ENCODE measurements around the gene SESN1.

The SESN1 gene

DNA sequence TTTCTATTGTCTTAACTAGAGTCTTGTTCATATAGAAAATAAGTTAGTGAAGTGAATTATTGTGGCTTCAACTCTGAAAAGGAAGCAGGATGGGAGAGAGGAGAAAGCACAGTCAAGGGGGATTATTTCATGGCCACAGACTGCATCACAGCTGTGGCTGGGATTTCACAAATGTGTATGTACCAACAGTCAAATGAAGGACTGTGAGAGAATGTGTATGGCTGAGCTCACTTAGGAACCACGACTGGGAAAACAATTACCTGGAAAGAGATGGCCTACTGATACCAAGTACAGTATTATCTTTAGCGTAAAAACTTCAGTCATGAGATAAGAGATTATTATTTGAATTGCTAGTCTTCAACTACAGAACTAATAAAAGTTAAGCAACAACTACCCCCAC lies 54.9 kb downstream of the SESN1 start:
- Mint-ChIP-seq H3K4me1 (peaks cover 27% of the 10 kb centered on the region), H3K9me3 (no peaks in the 10 kb centered on the region), H3K36me3 (ENCODE audit: low read depth) (no peaks in the 10 kb centered on the region), H3K27me3 (no peaks in the 10 kb centered on the region), H3K27ac (no peak overlapping the region), H3K4me3 (no peak overlapping the region)
- DNase-seq: no peak
- no peak for ATAC-seq

DNA sequence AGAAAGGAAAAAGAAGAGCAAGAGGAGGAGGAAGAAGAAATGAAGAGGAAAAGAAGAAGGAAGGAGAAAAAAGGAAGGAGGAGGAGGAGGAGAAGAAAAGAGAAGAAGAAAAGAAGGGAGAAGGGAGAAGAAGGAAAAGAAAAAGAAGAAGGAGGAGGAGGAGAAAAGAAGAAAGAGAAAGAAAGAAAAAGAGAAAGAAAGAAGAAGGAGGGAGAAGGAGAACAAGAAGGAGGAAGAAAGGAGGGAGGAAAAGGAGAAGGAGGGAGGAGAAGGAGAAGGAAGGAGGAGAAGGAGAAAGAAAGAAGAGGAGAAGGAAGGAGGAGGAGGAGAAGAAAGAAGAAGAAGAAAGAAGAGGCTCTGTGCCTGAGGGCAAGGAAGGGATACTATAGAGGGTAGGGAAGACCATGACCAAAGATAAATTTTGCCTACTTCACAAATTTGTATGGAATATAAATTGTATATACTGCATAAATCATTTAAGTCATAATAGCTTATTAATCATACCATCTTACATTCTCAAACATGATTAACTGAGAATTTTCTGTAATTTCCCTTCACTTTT lies 55.7 kb downstream of the SESN1 start:
- H3K4me3 Mint-ChIP-seq: no peak overlapping the region
- no peak for DNase-seq
- peaks cover 27% of the 10 kb centered on the region for H3K4me1 Mint-ChIP-seq
- no peaks in the 10 kb centered on the region for H3K36me3 Mint-ChIP-seq (ENCODE audit: low read depth)
- no peaks in the 10 kb centered on the region for H3K9me3 Mint-ChIP-seq
- no peak for ATAC-seq
- no peak overlapping the region for H3K27ac Mint-ChIP-seq
- H3K27me3 Mint-ChIP-seq: no peaks in the 10 kb centered on the region

DNA sequence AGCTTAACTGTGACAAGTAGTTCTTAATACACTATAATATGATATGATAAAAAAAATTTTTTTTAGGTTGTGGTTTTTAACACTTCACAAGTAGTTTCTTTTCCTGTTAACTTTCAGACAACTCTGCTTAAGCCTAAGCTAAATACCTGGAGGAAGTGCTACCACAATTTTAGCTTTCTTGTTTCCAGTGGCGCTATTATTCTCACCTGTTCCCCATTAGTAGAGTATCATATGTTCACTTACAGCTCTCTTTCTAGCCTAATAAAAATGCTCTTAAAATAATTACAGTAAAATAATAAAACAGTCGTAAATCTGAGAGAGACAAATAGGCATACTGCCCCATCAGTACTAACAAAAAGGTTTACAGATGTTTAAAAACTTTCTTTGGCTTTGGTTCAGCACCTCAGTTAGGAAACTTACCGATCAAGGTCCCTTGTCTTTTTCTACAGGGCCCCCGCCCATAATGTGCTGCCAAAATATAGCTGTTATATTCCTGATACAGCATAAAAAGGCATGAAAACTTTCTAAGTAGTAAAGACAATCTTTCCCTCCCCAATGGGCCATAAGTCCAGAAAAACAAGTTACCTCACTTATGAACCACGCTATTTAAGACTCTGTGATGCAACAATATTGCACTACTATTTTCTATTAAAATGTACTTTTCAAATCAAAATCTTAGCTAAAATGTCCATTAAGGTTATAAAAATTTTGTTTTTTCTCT lies 57.9 kb downstream of the SESN1 start:
- no peaks in the 10 kb centered on the region for H3K36me3 Mint-ChIP-seq (ENCODE audit: low read depth)
- DNase-seq (no peak), ATAC-seq (no peak)
- no peak overlapping the region for H3K27ac Mint-ChIP-seq
- no peak overlapping the region for H3K4me3 Mint-ChIP-seq
- H3K4me1 Mint-ChIP-seq: peaks cover 27% of the 10 kb centered on the region
- H3K9me3 Mint-ChIP-seq: no peaks in the 10 kb centered on the region
- H3K27me3 Mint-ChIP-seq: no peaks in the 10 kb centered on the region

DNA sequence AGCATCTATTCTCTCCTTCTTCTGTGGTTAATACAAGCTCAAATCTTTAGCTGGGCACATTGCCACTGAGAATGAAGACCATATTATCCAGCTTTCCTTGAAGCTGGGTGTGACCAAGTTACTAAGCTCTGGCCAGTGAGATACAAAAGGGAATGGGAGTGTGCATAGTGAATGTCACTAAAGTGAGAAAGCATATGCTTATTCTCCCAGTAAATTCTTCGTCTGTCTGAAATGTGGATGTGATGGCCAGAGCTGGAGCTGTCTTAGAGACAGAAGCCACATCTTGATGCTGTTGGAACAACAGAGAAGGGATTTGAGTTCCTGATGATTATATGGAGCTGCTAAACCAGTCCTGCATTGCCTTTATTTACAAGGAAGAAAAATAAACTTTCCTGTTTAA lies 60.1 kb downstream of the SESN1 start:
- ATAC-seq: no peak
- Mint-ChIP-seq H3K4me3 (no peak overlapping the region), H3K27ac (no peak overlapping the region), H3K36me3 (ENCODE audit: low read depth) (no peaks in the 10 kb centered on the region), H3K4me1 (peaks cover 25% of the 10 kb centered on the region), H3K27me3 (no peaks in the 10 kb centered on the region), H3K9me3 (no peaks in the 10 kb centered on the region)
- DNase-seq: no peak

GRCh38 chr6:109033655-109034054 lies 61.0 kb downstream of the SESN1 start:
- peaks cover 25% of the 10 kb centered on the region for H3K4me1 Mint-ChIP-seq
- no peaks in the 10 kb centered on the region for H3K36me3 Mint-ChIP-seq (ENCODE audit: low read depth)
- H3K27me3 Mint-ChIP-seq: no peaks in the 10 kb centered on the region
- no peak overlapping the region for H3K4me3 Mint-ChIP-seq
- no peak overlapping the region for H3K27ac Mint-ChIP-seq
- ATAC-seq (no peak), DNase-seq (no peak)
- H3K9me3 Mint-ChIP-seq: no peaks in the 10 kb centered on the region

DNA sequence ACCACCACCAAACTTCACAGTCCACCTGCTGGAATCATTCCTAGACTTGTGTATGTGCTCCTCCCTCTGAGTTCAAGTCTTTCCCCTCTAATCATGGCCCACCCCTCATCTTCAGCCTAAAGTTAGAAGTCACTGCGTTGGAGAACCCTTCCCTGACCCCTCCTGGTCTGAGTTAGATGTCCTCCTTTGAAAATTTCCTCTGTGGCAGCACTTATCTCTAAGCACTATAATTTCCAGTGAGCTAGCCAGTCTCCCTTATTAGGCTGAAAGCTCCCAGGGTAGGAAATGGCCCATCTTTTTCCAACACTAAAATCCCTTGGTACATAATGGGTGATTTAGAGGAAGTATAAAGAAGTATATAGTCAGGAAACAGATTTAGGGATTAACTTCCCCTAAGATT lies 63.2 kb downstream of the SESN1 start:
- H3K36me3 Mint-ChIP-seq (ENCODE audit: low read depth): peaks cover 3% of the 10 kb centered on the region
- no peaks in the 10 kb centered on the region for H3K27me3 Mint-ChIP-seq
- H3K27ac Mint-ChIP-seq: no peak overlapping the region
- no peaks in the 10 kb centered on the region for H3K9me3 Mint-ChIP-seq
- no peak for ATAC-seq
- no peak overlapping the region for H3K4me3 Mint-ChIP-seq
- DNase-seq: no peak
- peaks cover 9% of the 10 kb centered on the region for H3K4me1 Mint-ChIP-seq

- no peak for DNase-seq
- ATAC-seq: no peak
- Mint-ChIP-seq H3K27me3 (no peaks in the 10 kb centered on the region), H3K9me3 (no peaks in the 10 kb centered on the region), H3K4me1 (peaks cover 12% of the 10 kb centered on the region), H3K27ac (no peak overlapping the region), H3K4me3 (no peak overlapping the region), H3K36me3 (ENCODE audit: low read depth) (peaks cover 3% of the 10 kb centered on the region)
Observed at GRCh38 chr6:109029313-109029712, 65.3 kb downstream of the SESN1 start.

GRCh38 chr6:109028439-109028838 lies 66.2 kb downstream of the SESN1 start:
- DNase-seq (no peak), ATAC-seq (no peak)
- no peaks in the 10 kb centered on the region for H3K9me3 Mint-ChIP-seq
- H3K36me3 Mint-ChIP-seq (ENCODE audit: low read depth): peaks cover 3% of the 10 kb centered on the region
- H3K27me3 Mint-ChIP-seq: no peaks in the 10 kb centered on the region
- no peak overlapping the region for H3K27ac Mint-ChIP-seq
- no peak overlapping the region for H3K4me3 Mint-ChIP-seq
- H3K4me1 Mint-ChIP-seq: peaks cover 14% of the 10 kb centered on the region

- Mint-ChIP-seq H3K27me3 (no peaks in the 10 kb centered on the region), H3K27ac (no peak overlapping the region), H3K4me3 (no peak overlapping the region), H3K9me3 (no peaks in the 10 kb centered on the region), H3K36me3 (ENCODE audit: low read depth) (peaks cover 3% of the 10 kb centered on the region), H3K4me1 (peaks cover 17% of the 10 kb centered on the region)
- DNase-seq (no peak), ATAC-seq (no peak)
Observed at GRCh38 chr6:109027964-109028363, 66.7 kb downstream of the SESN1 start.

GRCh38 chr6:109025639-109026038 lies 69.0 kb downstream of the SESN1 start:
- DNase-seq (no peak), ATAC-seq (no peak)
- Mint-ChIP-seq H3K9me3 (no peaks in the 10 kb centered on the region), H3K4me3 (no peak overlapping the region), H3K27me3 (no peaks in the 10 kb centered on the region), H3K27ac (no peak overlapping the region), H3K36me3 (ENCODE audit: low read depth) (peaks cover 3% of the 10 kb centered on the region), H3K4me1 (peaks cover 22% of the 10 kb centered on the region)

DNA sequence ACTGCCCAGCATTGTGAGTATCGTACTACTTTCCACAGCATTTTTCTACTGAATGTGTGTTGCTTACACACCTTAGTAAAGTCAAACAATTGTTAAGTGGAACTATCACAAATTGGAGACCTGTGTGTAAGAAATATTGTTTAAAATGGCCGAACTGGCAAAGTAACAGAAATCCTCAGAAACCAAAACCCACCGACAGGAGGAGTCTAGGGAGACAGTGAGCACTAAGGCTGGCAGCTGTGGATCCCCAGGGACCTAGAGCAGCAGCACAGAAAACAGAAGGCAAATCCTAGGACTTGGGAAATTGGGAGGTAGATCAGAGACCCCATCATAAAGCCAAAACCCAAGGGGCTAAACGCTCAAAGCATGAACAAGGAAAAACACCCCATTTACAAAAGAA lies 69.9 kb downstream of the SESN1 start:
- no peak for DNase-seq
- Mint-ChIP-seq H3K27ac (no peak overlapping the region), H3K36me3 (ENCODE audit: low read depth) (peaks cover 3% of the 10 kb centered on the region), H3K4me1 (peaks cover 29% of the 10 kb centered on the region), H3K27me3 (no peaks in the 10 kb centered on the region), H3K9me3 (no peaks in the 10 kb centered on the region), H3K4me3 (no peak overlapping the region)
- ATAC-seq: no peak

- H3K27me3 Mint-ChIP-seq: no peaks in the 10 kb centered on the region
- ATAC-seq (no peak), DNase-seq (no peak)
- H3K4me1 Mint-ChIP-seq: peaks cover 31% of the 10 kb centered on the region
- no peak overlapping the region for H3K27ac Mint-ChIP-seq
- H3K4me3 Mint-ChIP-seq: no peak overlapping the region
- H3K36me3 Mint-ChIP-seq (ENCODE audit: low read depth): peaks cover 3% of the 10 kb centered on the region
- no peaks in the 10 kb centered on the region for H3K9me3 Mint-ChIP-seq
Observed at GRCh38 chr6:109024368-109024767, 70.3 kb downstream of the SESN1 start.

DNA sequence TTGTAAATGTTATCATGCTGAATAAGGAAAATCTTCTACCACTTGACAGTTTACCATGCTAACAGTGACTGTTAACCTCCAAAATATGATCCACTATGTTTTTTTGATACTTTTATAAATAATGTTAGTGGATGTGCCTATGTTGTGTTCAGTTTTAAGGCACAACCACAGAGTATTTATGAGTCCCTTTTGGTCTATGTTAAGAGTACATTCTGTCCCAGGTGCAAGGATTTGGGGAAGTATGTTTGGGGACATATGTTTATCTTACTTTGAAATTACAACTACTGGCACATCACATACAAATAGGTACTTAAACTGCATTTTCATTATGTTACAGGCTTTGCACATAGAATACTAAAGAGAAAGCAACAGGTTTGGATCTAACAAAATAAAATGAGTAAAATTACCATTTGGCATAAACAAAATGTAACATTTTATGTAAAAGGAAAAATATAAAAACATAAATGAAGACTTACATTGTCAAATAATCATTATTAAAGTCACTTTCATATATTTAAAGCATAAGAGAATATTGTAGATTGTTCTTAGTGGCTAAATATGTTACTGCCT lies 71.2 kb downstream of the SESN1 start:
- peaks cover 37% of the 10 kb centered on the region for H3K4me1 Mint-ChIP-seq
- no peaks in the 10 kb centered on the region for H3K27me3 Mint-ChIP-seq
- no peak overlapping the region for H3K4me3 Mint-ChIP-seq
- DNase-seq (no peak), ATAC-seq (no peak)
- H3K27ac Mint-ChIP-seq: no peak overlapping the region
- no peaks in the 10 kb centered on the region for H3K9me3 Mint-ChIP-seq
- peaks cover 3% of the 10 kb centered on the region for H3K36me3 Mint-ChIP-seq (ENCODE audit: low read depth)

DNA sequence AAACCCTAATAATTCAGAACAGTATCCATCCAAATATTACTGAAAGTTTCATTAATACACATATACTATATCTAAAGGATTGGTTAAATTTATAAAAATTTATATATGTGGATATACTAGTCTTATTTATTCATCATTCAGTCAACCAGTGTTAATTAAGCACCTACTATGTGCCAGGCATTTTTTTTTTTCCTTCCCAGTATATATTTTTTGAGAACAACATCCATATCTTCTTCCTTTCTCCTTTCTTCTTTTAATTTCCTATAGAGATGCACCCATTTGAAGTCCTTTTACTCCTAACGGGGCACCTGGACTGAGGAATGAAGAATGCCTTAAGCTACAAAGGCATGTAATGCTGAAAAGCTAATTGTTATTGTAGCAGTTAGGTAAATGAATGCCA lies 72.8 kb downstream of the SESN1 start:
- H3K4me1 Mint-ChIP-seq: peaks cover 39% of the 10 kb centered on the region
- no peaks in the 10 kb centered on the region for H3K36me3 Mint-ChIP-seq (ENCODE audit: low read depth)

GRCh38 chr6:109019911-109020310 lies 74.7 kb downstream of the SESN1 start:
- no peaks in the 10 kb centered on the region for H3K36me3 Mint-ChIP-seq (ENCODE audit: low read depth)
- no peak overlapping the region for H3K27ac Mint-ChIP-seq
- DNase-seq: no peak
- H3K4me3 Mint-ChIP-seq: no peak overlapping the region
- H3K4me1 Mint-ChIP-seq: peaks cover 39% of the 10 kb centered on the region
- no peak for ATAC-seq
- H3K27me3 Mint-ChIP-seq: no peaks in the 10 kb centered on the region
- no peaks in the 10 kb centered on the region for H3K9me3 Mint-ChIP-seq

More for the DNA sequence above, 72.8 kb downstream of the SESN1 start:
- Mint-ChIP-seq H3K9me3 (no peaks in the 10 kb centered on the region), H3K27ac (no peak overlapping the region), H3K27me3 (no peaks in the 10 kb centered on the region), H3K4me3 (no peak overlapping the region)
- ATAC-seq (no peak), DNase-seq (no peak)
